ENCODE data around the gene DBNL. TPM values are rescaled to one million over a fixed set of nuclear protein-coding genes. Genes with fewer than 3 reads are reported as not detected.

Gene DBNL
- total RNA-seq, 1 donor from 2014 or later, result 94.5 TPM

- H3K9me3 Mint-ChIP-seq (ENCODE audit: unreplicated experiment), result no peaks in the 10 kb centered on the region
- H3K27me3 Mint-ChIP-seq (ENCODE audit: unreplicated experiment), result no peaks in the 10 kb centered on the region
- no peak for DNase-seq (ENCODE audit: extremely low spot score, unreplicated experiment)
- H3K36me3 Mint-ChIP-seq (ENCODE audit: unreplicated experiment), result peaks cover 16% of the 10 kb centered on the region
- peaks cover 26% of the 10 kb centered on the region for H3K4me1 Mint-ChIP-seq (ENCODE audit: unreplicated experiment)
- no peak overlapping the region for H3K4me3 Mint-ChIP-seq (ENCODE audit: unreplicated experiment)
- no peak overlapping the region for H3K27ac Mint-ChIP-seq (ENCODE audit: unreplicated experiment)
- TF ChIP-seq, protein P1, sequence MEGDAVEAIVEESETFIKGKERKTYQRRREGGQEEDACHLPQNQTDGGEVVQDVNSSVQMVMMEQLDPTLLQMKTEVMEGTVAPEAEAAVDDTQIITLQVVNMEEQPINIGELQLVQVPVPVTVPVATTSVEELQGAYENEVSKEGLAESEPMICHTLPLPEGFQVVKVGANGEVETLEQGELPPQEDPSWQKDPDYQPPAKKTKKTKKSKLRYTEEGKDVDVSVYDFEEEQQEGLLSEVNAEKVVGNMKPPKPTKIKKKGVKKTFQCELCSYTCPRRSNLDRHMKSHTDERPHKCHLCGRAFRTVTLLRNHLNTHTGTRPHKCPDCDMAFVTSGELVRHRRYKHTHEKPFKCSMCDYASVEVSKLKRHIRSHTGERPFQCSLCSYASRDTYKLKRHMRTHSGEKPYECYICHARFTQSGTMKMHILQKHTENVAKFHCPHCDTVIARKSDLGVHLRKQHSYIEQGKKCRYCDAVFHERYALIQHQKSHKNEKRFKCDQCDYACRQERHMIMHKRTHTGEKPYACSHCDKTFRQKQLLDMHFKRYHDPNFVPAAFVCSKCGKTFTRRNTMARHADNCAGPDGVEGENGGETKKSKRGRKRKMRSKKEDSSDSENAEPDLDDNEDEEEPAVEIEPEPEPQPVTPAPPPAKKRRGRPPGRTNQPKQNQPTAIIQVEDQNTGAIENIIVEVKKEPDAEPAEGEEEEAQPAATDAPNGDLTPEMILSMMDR (IDR thresholded peaks at IDR 0.05), result no peak
These were observed 3.7 kb downstream of the DBNL start for GRCh38 chr7:44048031-44048795.

DNA sequence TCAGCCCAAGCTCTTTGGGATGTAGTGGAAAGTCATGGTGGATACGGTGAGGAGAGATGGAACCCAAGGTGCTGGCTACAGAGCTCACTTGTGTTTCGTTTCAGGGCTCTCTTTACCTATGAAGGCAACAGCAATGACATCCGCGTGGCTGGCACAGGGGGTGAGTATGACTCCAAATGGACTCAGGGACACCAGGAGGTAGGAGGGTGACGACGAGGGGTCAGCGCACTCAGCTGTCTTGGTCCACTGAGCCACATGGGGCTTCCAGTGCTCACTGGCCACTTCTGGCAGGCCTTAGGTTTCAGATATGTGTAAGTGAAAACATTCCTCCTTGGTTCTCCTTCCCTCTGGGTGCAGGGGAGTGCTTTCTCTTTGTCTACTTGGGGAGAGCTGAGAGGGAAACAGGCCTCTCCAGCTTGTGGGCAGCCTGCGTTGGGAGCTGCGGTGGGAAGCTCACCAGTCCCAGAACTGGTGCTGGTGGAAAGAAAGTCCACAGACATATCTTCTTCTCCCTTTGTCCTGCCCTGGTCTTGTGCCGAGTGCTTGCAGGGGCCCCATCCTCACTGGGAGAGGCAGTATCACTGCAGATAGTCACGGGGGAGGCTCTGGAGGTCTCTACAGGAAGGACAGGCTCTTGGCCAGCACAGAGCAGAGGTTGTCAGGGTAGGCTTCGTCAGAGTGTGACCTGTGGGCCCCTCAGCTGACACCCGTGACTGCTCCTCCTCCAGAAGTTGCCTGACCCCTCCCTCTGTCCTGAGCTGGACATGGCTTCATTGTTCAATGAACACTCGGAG, 5.8 kb downstream of the DBNL start:
- TF ChIP-seq, protein P1 (IDR thresholded peaks at IDR 0.05), result no peak
- no peaks in the 10 kb centered on the region for H3K9me3 Mint-ChIP-seq (ENCODE audit: unreplicated experiment)
- H3K27me3 Mint-ChIP-seq (ENCODE audit: unreplicated experiment), result no peaks in the 10 kb centered on the region
- no peak overlapping the region for H3K27ac Mint-ChIP-seq (ENCODE audit: unreplicated experiment)
- no peak overlapping the region for H3K4me3 Mint-ChIP-seq (ENCODE audit: unreplicated experiment)
- H3K36me3 Mint-ChIP-seq (ENCODE audit: unreplicated experiment), result peaks cover 21% of the 10 kb centered on the region
- no peak for DNase-seq (ENCODE audit: extremely low spot score, unreplicated experiment)
- H3K4me1 Mint-ChIP-seq (ENCODE audit: unreplicated experiment), result peaks cover 18% of the 10 kb centered on the region

GRCh38 chr7:44050915-44051560, 6.5 kb downstream of the DBNL start:
- DNase-seq (ENCODE audit: extremely low spot score, unreplicated experiment), result no peak
- peaks cover 11% of the 10 kb centered on the region for H3K4me1 Mint-ChIP-seq (ENCODE audit: unreplicated experiment)
- no peak overlapping the region for H3K4me3 Mint-ChIP-seq (ENCODE audit: unreplicated experiment)
- TF ChIP-seq, protein P1 (IDR thresholded peaks at IDR 0.05), result no peak
- no peak overlapping the region for H3K27ac Mint-ChIP-seq (ENCODE audit: unreplicated experiment)
- H3K36me3 Mint-ChIP-seq (ENCODE audit: unreplicated experiment), result peaks cover 28% of the 10 kb centered on the region
- no peaks in the 10 kb centered on the region for H3K27me3 Mint-ChIP-seq (ENCODE audit: unreplicated experiment)
- H3K9me3 Mint-ChIP-seq (ENCODE audit: unreplicated experiment), result no peaks in the 10 kb centered on the region

GRCh38 chr7:44051611-44052220, 7.2 kb downstream of the DBNL start:
- Mint-ChIP-seq H3K27me3 (ENCODE audit: unreplicated experiment) (no peaks in the 10 kb centered on the region), H3K36me3 (ENCODE audit: unreplicated experiment) (peaks cover 31% of the 10 kb centered on the region), H3K4me1 (ENCODE audit: unreplicated experiment) (peaks cover 4% of the 10 kb centered on the region), H3K9me3 (ENCODE audit: unreplicated experiment) (no peaks in the 10 kb centered on the region), H3K4me3 (ENCODE audit: unreplicated experiment) (no peak overlapping the region), H3K27ac (ENCODE audit: unreplicated experiment) (no peak overlapping the region)
- TF ChIP-seq, protein P1 (IDR thresholded peaks at IDR 0.05), result no peak
- no peak for DNase-seq (ENCODE audit: extremely low spot score, unreplicated experiment)

Measured in osteocyte (in vitro differentiated cells).